DOHH2 (cell line): Measurements from ENCODE around the gene SCUBE2.

Source experiments
- H3F3A ChIP-seq: fragments of 200-600 bp; sonication (generic), shearing (Covaris generic); 2 replicates; pipeline ENCODE4 v1.6.0; 2016; ENCODE audit warnings: antibody characterized with exemption, mild to moderate bottlenecking; ENCODE audit not compliant: control insufficient read depth, insufficient read depth
- H3K27ac ChIP-seq: fragments of 200-600 bp; sonication (generic); 2 replicates; pipeline ENCODE4 v1.5.1; 2014; ENCODE audit warnings: low read depth, mild to moderate bottlenecking, low read length, moderate library complexity
- H3K27me3 ChIP-seq: fragments of 200-600 bp; sonication (generic); 2 replicates; pipeline ENCODE4 v1.6.1; 2014; ENCODE audit warnings: mild to moderate bottlenecking, low read length, mixed read lengths; ENCODE audit not compliant: control insufficient read depth
- H3K36me3 ChIP-seq: fragments of 200-600 bp; sonication (generic); 2 replicates; pipeline ENCODE4 v1.6.1; 2014; ENCODE audit warnings: mild to moderate bottlenecking, low read length, moderate library complexity, mixed read lengths; ENCODE audit not compliant: control insufficient read depth
- H3K4me1 ChIP-seq: fragments of 200-600 bp; sonication (generic); 2 replicates; pipeline ENCODE4 v1.6.1; 2014; ENCODE audit warnings: mild to moderate bottlenecking, low read length, mixed read lengths; ENCODE audit not compliant: control insufficient read depth
- H3K4me2 ChIP-seq: fragments of 200-600 bp; sonication (generic); 2 replicates; pipeline ENCODE4 v1.6.0; 2014; ENCODE audit warnings: mild to moderate bottlenecking, low read length, moderate library complexity
- H3K4me3 ChIP-seq: fragments of 200-600 bp; sonication (generic); 2 replicates; pipeline ENCODE4 v1.5.1; 2014; ENCODE audit warnings: mild to moderate bottlenecking, low read length, mixed read lengths
- H3K79me2 ChIP-seq: fragments of 200-600 bp; sonication (generic); 2 replicates; pipeline ENCODE4 v1.6.1; 2014; ENCODE audit warnings: mild to moderate bottlenecking, low read length, mixed read lengths; ENCODE audit not compliant: control insufficient read depth
- H3K9me2 ChIP-seq: fragments of 200-600 bp; sonication (generic); replicated peaks from 2 replicates; pipeline ENCODE4 v1.6.1; 2014; ENCODE audit warnings: mild to moderate bottlenecking, low read length, mixed read lengths; ENCODE audit not compliant: control insufficient read depth
- H3K9me3 ChIP-seq: fragments of 200-600 bp; sonication (generic); 2 replicates; pipeline ENCODE4 v1.6.1; 2014; ENCODE audit warnings: antibody characterized with exemption, low read length, mixed read lengths; ENCODE audit not compliant: control insufficient read depth, insufficient read depth
- H4K20me1 ChIP-seq: fragments of 200-600 bp; sonication (generic); 2 replicates; pipeline ENCODE4 v1.6.0; 2014; ENCODE audit warnings: low read depth, mild to moderate bottlenecking, antibody characterized with exemption, low read length, moderate library complexity; ENCODE audit not compliant: control insufficient read depth, insufficient read depth
- CTCF ChIP-seq: fragments of 200-600 bp; sonication (generic); IDR thresholded peaks from one replicate; pipeline ENCODE4 v1.5.1; 2014; ENCODE audit warnings: antibody characterized with exemption, mild to moderate bottlenecking, low read depth, low read length; ENCODE audit not compliant: poor library complexity, severe bottlenecking
- EZH2phosphoT487 ChIP-seq: fragments of 200-600 bp; sonication (generic); IDR thresholded peaks from 2 replicates; pipeline ENCODE4 v1.6.1; 2017; ENCODE audit warnings: borderline replicate concordance, mild to moderate bottlenecking, antibody characterized with exemption, low read length, moderate library complexity, mixed read lengths

SCUBE2 gene

GRCh38 chr11:9078113-9079086 is 13.0 kb downstream of the SCUBE2 start:
- Histone ChIP-seq H3K9me2 (no peaks in the 10 kb centered on the region), H3K36me3 (no peaks in the 10 kb centered on the region), H3K27me3 (peaks cover 32% of the 10 kb centered on the region), H3K79me2 (no peaks in the 10 kb centered on the region), H3F3A (no peaks in the 10 kb centered on the region), H3K4me3 (no peak overlapping the region), H3K9me3 (no peaks in the 10 kb centered on the region), H3K4me2 (no peak overlapping the region), H4K20me1 (no peaks in the 10 kb centered on the region), H3K27ac (no peak overlapping the region), H3K4me1 (no peaks in the 10 kb centered on the region)
- no peak for TF ChIP-seq CTCF
- no peak for TF ChIP-seq EZH2phosphoT487

- H3F3A ChIP-seq, result no peaks in the 10 kb centered on the region
- no peaks in the 10 kb centered on the region for H3K4me1 ChIP-seq
- no peak overlapping the region for H3K4me3 ChIP-seq
- no peak overlapping the region for H3K4me2 ChIP-seq
- no peaks in the 10 kb centered on the region for H3K9me2 ChIP-seq
- H3K27ac ChIP-seq, result no peak overlapping the region
- H4K20me1 ChIP-seq, result no peaks in the 10 kb centered on the region
- TF ChIP-seq CTCF (no peak), EZH2phosphoT487 (no peak)
- no peaks in the 10 kb centered on the region for H3K9me3 ChIP-seq
- no peaks in the 10 kb centered on the region for H3K79me2 ChIP-seq
- H3K36me3 ChIP-seq, result no peaks in the 10 kb centered on the region
- peaks cover 39% of the 10 kb centered on the region for H3K27me3 ChIP-seq
Observed at GRCh38 chr11:9077164-9077563, 14.2 kb downstream of the SCUBE2 start.

- no peak overlapping the region for H3K4me3 ChIP-seq
- no peaks in the 10 kb centered on the region for H3K9me3 ChIP-seq
- H3K9me2 ChIP-seq, result no peaks in the 10 kb centered on the region
- TF ChIP-seq CTCF (no peak), EZH2phosphoT487 (no peak)
- H3K36me3 ChIP-seq, result no peaks in the 10 kb centered on the region
- no peaks in the 10 kb centered on the region for H3K79me2 ChIP-seq
- peaks cover 41% of the 10 kb centered on the region for H3K27me3 ChIP-seq
- no peaks in the 10 kb centered on the region for H3F3A ChIP-seq
- no peaks in the 10 kb centered on the region for H4K20me1 ChIP-seq
- no peak overlapping the region for H3K27ac ChIP-seq
- H3K4me1 ChIP-seq, result no peaks in the 10 kb centered on the region
- no peak overlapping the region for H3K4me2 ChIP-seq
Observed at GRCh38 chr11:9076661-9077060, 14.7 kb downstream of the SCUBE2 start.
